H9 (cell line): ENCODE results near the gene NMS. TPM values are rescaled to one million over a fixed set of nuclear protein-coding genes. Genes with fewer than 3 reads are reported as not detected.

Source experiments
- DNase-seq: peaks from one replicate; pipeline ENCODE4 v3.0.0-alpha.2; 2017
- H2AFZ ChIP-seq: one replicate; pipeline ENCODE4 v1.6.1; 2013; ENCODE audit warnings: mild to moderate bottlenecking, low read length, control low read depth, moderate library complexity
- H2AK5ac ChIP-seq: 2 replicates; pipeline ENCODE4 v1.6.1; 2013; ENCODE audit warnings: low read length, control low read depth, mixed read lengths; ENCODE audit not compliant: insufficient read length
- H2BK120ac ChIP-seq: one replicate; pipeline ENCODE4 v1.6.1; 2013; ENCODE audit warnings: low read depth, mild to moderate bottlenecking, low read length, control low read depth, inconsistent platforms; ENCODE audit not compliant: poor library complexity, severe bottlenecking
- H2BK12ac ChIP-seq: 2 replicates; pipeline ENCODE4 v1.6.1; 2013; ENCODE audit warnings: low read length, control low read depth, mixed read lengths, low read depth; ENCODE audit not compliant: insufficient read length
- H2BK15ac ChIP-seq: 2 replicates; pipeline ENCODE4 v1.6.1; 2013; ENCODE audit warnings: low read depth, low read length, control low read depth
- H2BK20ac ChIP-seq: one replicate; pipeline ENCODE4 v1.6.1; 2013; ENCODE audit warnings: low read depth, mild to moderate bottlenecking, low read length, control low read depth, inconsistent platforms; ENCODE audit not compliant: poor library complexity, severe bottlenecking
- H2BK5ac ChIP-seq: 2 replicates; pipeline ENCODE4 v1.6.1; 2013; ENCODE audit warnings: low read length, control low read depth, mixed read lengths; ENCODE audit not compliant: insufficient read length
- H3K14ac ChIP-seq: 2 replicates; pipeline ENCODE4 v1.6.1; 2013; ENCODE audit warnings: low read length, control low read depth; ENCODE audit not compliant: insufficient read depth
- H3K18ac ChIP-seq: 2 replicates; pipeline ENCODE4 v1.6.1; 2013; ENCODE audit warnings: low read depth, mild to moderate bottlenecking, mixed read lengths, low read length, control low read depth; ENCODE audit not compliant: insufficient read length
- H3K23ac ChIP-seq: 2 replicates; pipeline ENCODE4 v1.6.1; 2013; ENCODE audit warnings: low read length, control low read depth, mixed read lengths, low read depth; ENCODE audit not compliant: insufficient read length
- H3K23me2 ChIP-seq: 2 replicates; pipeline ENCODE4 v1.6.1; 2013; ENCODE audit warnings: low read depth, mild to moderate bottlenecking, mixed read lengths, low read length, control low read depth; ENCODE audit not compliant: insufficient read length, poor library complexity, severe bottlenecking
- H3K27ac ChIP-seq: 2 replicates; pipeline ENCODE4 v1.5.1; 2013; ENCODE audit warnings: low read length, control low read depth, mixed read lengths, low read depth; ENCODE audit not compliant: insufficient read length
- H3K27me3 ChIP-seq: 2 replicates; pipeline ENCODE4 v1.6.1; 2013; ENCODE audit warnings: low read length, control low read depth, inconsistent platforms; ENCODE audit not compliant: insufficient read depth
- H3K4ac ChIP-seq: 2 replicates; pipeline ENCODE4 v1.6.1; 2013; ENCODE audit warnings: low read depth, mild to moderate bottlenecking, control low read depth, inconsistent platforms, low read length, moderate library complexity
- H3K4me1 ChIP-seq: 2 replicates; pipeline ENCODE4 v1.6.1; 2013; ENCODE audit warnings: low read length, control low read depth, inconsistent platforms; ENCODE audit not compliant: insufficient read depth
- H3K4me2 ChIP-seq: 2 replicates; pipeline ENCODE4 v1.6.1; 2013; ENCODE audit warnings: low read length, control low read depth, mixed read lengths; ENCODE audit not compliant: insufficient read length, insufficient read depth
- H3K56ac ChIP-seq: 2 replicates; pipeline ENCODE4 v1.6.1; 2013; ENCODE audit warnings: low read depth, mild to moderate bottlenecking, mixed read lengths, low read length, control low read depth; ENCODE audit not compliant: insufficient read length
- H3K79me1 ChIP-seq: 2 replicates; pipeline ENCODE4 v1.6.1; 2013; ENCODE audit warnings: low read depth, mild to moderate bottlenecking, moderate library complexity, low read length, control low read depth, inconsistent platforms; ENCODE audit not compliant: insufficient read depth, poor library complexity, severe bottlenecking
- H3K79me2 ChIP-seq: 2 replicates; pipeline ENCODE4 v1.6.1; 2013; ENCODE audit warnings: low read length, control low read depth, inconsistent platforms; ENCODE audit not compliant: insufficient read depth
- H3K9ac ChIP-seq: 2 replicates; pipeline ENCODE4 v1.6.1; 2013; ENCODE audit warnings: low read length, control low read depth, mixed read lengths; ENCODE audit not compliant: insufficient read length; ENCODE audit errors: extremely low read depth
- H3K9me3 ChIP-seq: one replicate; pipeline ENCODE4 v1.6.1; 2013; ENCODE audit warnings: low read depth, low read length, inconsistent platforms; ENCODE audit not compliant: control insufficient read depth
- H3T11ph ChIP-seq: one replicate; pipeline ENCODE4 v1.6.1; 2013; ENCODE audit warnings: mild to moderate bottlenecking, low read length, control low read depth, inconsistent platforms
- H4K20me1 ChIP-seq: one replicate; pipeline ENCODE4 v1.6.1; 2013; ENCODE audit not compliant: control insufficient read depth, insufficient read length, insufficient read depth
- H4K5ac ChIP-seq: 2 replicates; pipeline ENCODE4 v1.6.1; 2013; ENCODE audit warnings: low read depth, mild to moderate bottlenecking, mixed read lengths, low read length, control low read depth; ENCODE audit not compliant: insufficient read length
- H4K8ac ChIP-seq: replicated peaks from 2 replicates; pipeline ENCODE4 v1.6.1; 2013; ENCODE audit warnings: low read length, control low read depth, mixed read lengths, low read depth; ENCODE audit not compliant: insufficient read length
- H4K91ac ChIP-seq: 2 replicates; pipeline ENCODE4 v1.6.1; 2013; ENCODE audit warnings: low read depth, mild to moderate bottlenecking, moderate library complexity, mixed read lengths, low read length, control low read depth; ENCODE audit not compliant: insufficient read length
- H3K27ac Mint-ChIP-seq, 3 experiments: 2 replicates in 2 of 3; 3 replicates in 1 of 3; pipeline ENCODE4 v1.8.0; 2020 to 2021; ENCODE audit warnings: mixed read lengths in 3 of 3, mild to moderate bottlenecking in 1 of 3, moderate library complexity in 1 of 3
- H3K27me3 Mint-ChIP-seq: 2 replicates; pipeline ENCODE4 v1.8.0; 2021; ENCODE audit warnings: low read depth, mild to moderate bottlenecking, moderate library complexity, mixed read lengths
- H3K36me3 Mint-ChIP-seq, 3 experiments: 2 replicates in 2 of 3; 3 replicates in 1 of 3; pipeline ENCODE4 v1.8.0; 2020 to 2021; ENCODE audit warnings: low read depth in 3 of 3, mixed read lengths in 3 of 3; ENCODE audit not compliant: insufficient read depth in 1 of 3
- H3K4me1 Mint-ChIP-seq, 2 experiments: 2 replicates each; pipeline ENCODE4 v1.8.0; 2020; ENCODE audit warnings: mixed read lengths in 2 of 2
- H3K4me3 Mint-ChIP-seq, 2 experiments: 2 replicates in 1 of 2; 3 replicates in 1 of 2; pipeline ENCODE4 v1.8.0; 2020 to 2021; ENCODE audit warnings: mild to moderate bottlenecking in 2 of 2, mixed read lengths in 2 of 2, moderate library complexity in 1 of 2
- H3K9me3 Mint-ChIP-seq, 2 experiments: 2 replicates in 1 of 2; 3 replicates in 1 of 2; pipeline ENCODE4 v1.8.0; 2020; ENCODE audit warnings: mild to moderate bottlenecking in 2 of 2, mixed read lengths in 2 of 2, moderate library complexity in 1 of 2
- WGBS: extraction: QIAGEN DNeasy Blood & Tissue Kit; methylation state at CpG from one replicate; pipeline ENCODE4 v1.1.7; 2013; ENCODE audit warnings: missing lambda C conversion rate, low lambda C conversion rate, mixed read lengths; ENCODE audit not compliant: insufficient read length; ENCODE audit errors: extremely low coverage; 5-methylcytosine and 5-hydroxymethylcytosine counted together
- total RNA-seq: library from RNA; stranded (reverse); gene quantifications from 2 replicates; pipeline ENCODE4 v1.2.1, GENCODE V29; 2021
- TF ChIP-seq, protein P1 (sequence below): fragments of 200-600 bp; sonication (generic); conservative IDR thresholded peaks from 3 replicates; pipeline ENCODE4 v1.8.0; 2021; ENCODE audit warnings: antibody characterized with exemption, mild to moderate bottlenecking

Gene NMS
- total RNA-seq, 1 experiment from 2014 or later = not detected

DNA sequence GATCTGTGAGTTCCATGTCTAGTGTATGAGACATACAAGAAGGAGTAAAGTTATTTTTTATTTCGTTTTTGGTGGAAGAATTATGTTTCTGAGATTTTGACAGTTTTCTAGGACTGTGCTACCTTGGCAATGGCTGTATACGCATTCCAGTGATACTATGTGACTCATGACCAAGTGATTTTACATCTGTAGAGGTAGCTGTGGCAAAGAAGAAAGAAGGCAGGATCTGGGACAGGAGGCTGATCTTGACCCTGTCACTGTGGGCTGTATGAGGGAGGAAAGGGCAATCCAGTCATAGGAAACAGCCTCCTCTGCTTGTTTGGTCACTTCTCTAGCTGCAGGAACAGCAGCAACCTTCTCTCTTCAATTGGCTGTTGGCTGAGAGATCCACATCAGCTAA, 48.5 kb downstream of the NMS start:
- no CpG with 5 or more reads among the region's 2 CpGs for WGBS

More for the DNA sequence above, 48.5 kb downstream of the NMS start:
- Histone ChIP-seq H2BK120ac (no peak overlapping the region), H3K9ac (no peak overlapping the region), H3K79me2 (no peaks in the 10 kb centered on the region), H3K27me3 (no peaks in the 10 kb centered on the region), H2AFZ (no peak overlapping the region), H3K4me1 (no peaks in the 10 kb centered on the region), H3K9me3 (no peaks in the 10 kb centered on the region), H3K14ac (no peak overlapping the region), H2BK15ac (no peak overlapping the region), H3K23me2 (no peaks in the 10 kb centered on the region), H3K18ac (no peak overlapping the region), H4K8ac (no peak overlapping the region), H2BK20ac (no peak overlapping the region), H3K4me2 (no peak overlapping the region), H4K91ac (no peak overlapping the region), H2BK5ac (no peak overlapping the region), H3K79me1 (no peaks in the 10 kb centered on the region), H3K23ac (no peak overlapping the region), H3K27ac (no peak overlapping the region), H3T11ph (no peak overlapping the region), H4K20me1 (no peaks in the 10 kb centered on the region), H2BK12ac (no peak overlapping the region), H3K4ac (no peak overlapping the region), H2AK5ac (no peak overlapping the region), H3K56ac (no peak overlapping the region), H4K5ac (no peak overlapping the region)
- Mint-ChIP-seq H3K36me3 (peaks cover 2 to 4% (median 3%) of the 10 kb centered on the region in 3 experiments; a peak in 4 of 7 replicates), H3K27ac (0 out of 7 replicates have a peak overlapping the region, but pooled peaks of 1 of the 3 experiments have one; percentile 16), H3K4me3 (no peak overlapping the region), H3K9me3 (peaks cover 4 to 10% of the 10 kb centered on the region in 2 experiments), H3K4me1 (no peaks in the 10 kb centered on the region), H3K27me3 (no peaks in the 10 kb centered on the region)
- TF ChIP-seq, protein P1, sequence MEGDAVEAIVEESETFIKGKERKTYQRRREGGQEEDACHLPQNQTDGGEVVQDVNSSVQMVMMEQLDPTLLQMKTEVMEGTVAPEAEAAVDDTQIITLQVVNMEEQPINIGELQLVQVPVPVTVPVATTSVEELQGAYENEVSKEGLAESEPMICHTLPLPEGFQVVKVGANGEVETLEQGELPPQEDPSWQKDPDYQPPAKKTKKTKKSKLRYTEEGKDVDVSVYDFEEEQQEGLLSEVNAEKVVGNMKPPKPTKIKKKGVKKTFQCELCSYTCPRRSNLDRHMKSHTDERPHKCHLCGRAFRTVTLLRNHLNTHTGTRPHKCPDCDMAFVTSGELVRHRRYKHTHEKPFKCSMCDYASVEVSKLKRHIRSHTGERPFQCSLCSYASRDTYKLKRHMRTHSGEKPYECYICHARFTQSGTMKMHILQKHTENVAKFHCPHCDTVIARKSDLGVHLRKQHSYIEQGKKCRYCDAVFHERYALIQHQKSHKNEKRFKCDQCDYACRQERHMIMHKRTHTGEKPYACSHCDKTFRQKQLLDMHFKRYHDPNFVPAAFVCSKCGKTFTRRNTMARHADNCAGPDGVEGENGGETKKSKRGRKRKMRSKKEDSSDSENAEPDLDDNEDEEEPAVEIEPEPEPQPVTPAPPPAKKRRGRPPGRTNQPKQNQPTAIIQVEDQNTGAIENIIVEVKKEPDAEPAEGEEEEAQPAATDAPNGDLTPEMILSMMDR = no peak
- DNase-seq = no peak
